AG09309 (cell line): ENCODE measurements around the gene PLD1.

Experiments
- DNase-seq: peaks from one replicate; pipeline ENCODE4 v3.0.0-alpha.2; 2010; ENCODE audit warnings: low read depth
- H3K4me3 ChIP-seq: 2 replicates; pipeline ENCODE4 v1.5.1; 2011; ENCODE audit warnings: mild to moderate bottlenecking, low read depth, low read length, moderate library complexity; ENCODE audit not compliant: control insufficient read depth
- CTCF ChIP-seq: IDR thresholded peaks from 2 replicates; pipeline ENCODE4 v1.5.1; 2011; ENCODE audit warnings: mild to moderate bottlenecking, low read depth, low read length, inconsistent platforms; ENCODE audit not compliant: insufficient read depth, control insufficient read depth; ENCODE audit errors: missing control alignments

The PLD1 gene

GRCh38 chr3:171789759-171790505 is 20.4 kb downstream of the PLD1 start:
- TF ChIP-seq CTCF, result no peak
- DNase-seq, result no peak
- H3K4me3 ChIP-seq, result no peak overlapping the region

GRCh38 chr3:171788546-171789351 is 21.5 kb downstream of the PLD1 start:
- peak; percentile 98 for DNase-seq
- no peak for TF ChIP-seq CTCF
- no peak overlapping the region for H3K4me3 ChIP-seq

- no peak for DNase-seq
- no peak for TF ChIP-seq CTCF
- no peak overlapping the region for H3K4me3 ChIP-seq
Observed at GRCh38 chr3:171786997-171787396, 23.3 kb downstream of the PLD1 start.

- H3K4me3 ChIP-seq, result no peak overlapping the region
- no peak for DNase-seq
- TF ChIP-seq CTCF, result no peak
Observed at GRCh38 chr3:171784937-171785336, 25.3 kb downstream of the PLD1 start.

- TF ChIP-seq CTCF, result no peak
- H3K4me3 ChIP-seq, result no peak overlapping the region
- no peak for DNase-seq
Observed at GRCh38 chr3:171784387-171784786, 25.9 kb downstream of the PLD1 start.

GRCh38 chr3:171783626-171784025 is 26.7 kb downstream of the PLD1 start:
- DNase-seq, result no peak
- H3K4me3 ChIP-seq, result no peak overlapping the region
- TF ChIP-seq CTCF, result no peak
